ENCODE measurements around the gene USP34.

DNA sequence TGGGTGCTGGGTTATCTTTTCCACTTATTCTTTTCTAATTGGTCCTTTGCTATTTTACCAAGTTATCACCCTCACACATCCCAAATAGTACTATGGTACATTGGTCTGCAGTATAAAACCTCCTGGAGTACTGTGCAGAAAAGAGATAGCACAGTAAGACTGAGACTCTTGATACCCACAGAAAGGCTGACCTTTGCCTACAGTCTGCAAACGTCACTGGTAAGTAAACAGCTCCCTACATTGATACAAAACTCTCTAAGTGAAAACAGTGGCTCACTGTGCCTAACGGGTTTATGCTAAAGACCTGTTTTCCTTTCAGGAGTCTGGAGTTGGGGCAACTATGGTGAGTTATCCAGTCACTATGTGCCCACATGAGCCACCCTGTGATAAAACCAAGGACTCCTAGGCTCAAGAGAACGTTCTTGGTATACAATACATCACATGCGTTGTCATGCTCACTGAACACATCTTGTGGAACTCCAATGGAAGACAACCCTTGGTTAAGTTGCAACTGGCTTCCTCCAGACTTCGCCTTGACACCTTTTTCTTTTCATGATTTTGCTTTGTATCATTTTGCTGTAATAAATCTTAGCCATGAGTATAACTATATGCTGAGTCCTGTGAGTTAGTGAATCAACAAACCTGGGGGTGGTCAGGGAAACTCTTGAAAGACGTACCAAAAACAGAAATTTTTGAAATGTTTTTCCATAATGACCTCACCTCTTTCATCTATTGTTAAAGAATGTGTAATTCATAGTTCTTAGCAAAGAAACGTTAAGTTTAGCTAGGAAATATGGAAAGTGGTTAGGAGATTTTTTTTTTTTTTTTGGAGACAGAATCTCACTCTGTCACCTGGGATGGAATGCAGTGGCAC lies 204.0 kb downstream of the USP34 start:
- TF ChIP-seq YY1 (IDR thresholded peaks at IDR 0.05) (no peak), CTCF (IDR thresholded peaks at IDR 0.05; ENCODE audit: low read depth, low read length, missing input control) (no peak), RAD21 (IDR thresholded peaks at IDR 0.05) (peak in 1 of 2 donors; percentile 6), FOXA1 (IDR thresholded peaks at IDR 0.05) (peak; percentile 75), GABPA (IDR thresholded peaks at IDR 0.05 in 1 of 2, conservative IDR thresholded peaks at IDR 0.05 in 1 of 2) (no peak), MAX (IDR thresholded peaks at IDR 0.05) (no peak), EGR1 (IDR thresholded peaks at IDR 0.05; ENCODE audit: low read depth in 2 of 2) (no peak), TAF1 (conservative IDR thresholded peaks at IDR 0.05) (no peak)
- TF ChIP-seq, protein P1, sequence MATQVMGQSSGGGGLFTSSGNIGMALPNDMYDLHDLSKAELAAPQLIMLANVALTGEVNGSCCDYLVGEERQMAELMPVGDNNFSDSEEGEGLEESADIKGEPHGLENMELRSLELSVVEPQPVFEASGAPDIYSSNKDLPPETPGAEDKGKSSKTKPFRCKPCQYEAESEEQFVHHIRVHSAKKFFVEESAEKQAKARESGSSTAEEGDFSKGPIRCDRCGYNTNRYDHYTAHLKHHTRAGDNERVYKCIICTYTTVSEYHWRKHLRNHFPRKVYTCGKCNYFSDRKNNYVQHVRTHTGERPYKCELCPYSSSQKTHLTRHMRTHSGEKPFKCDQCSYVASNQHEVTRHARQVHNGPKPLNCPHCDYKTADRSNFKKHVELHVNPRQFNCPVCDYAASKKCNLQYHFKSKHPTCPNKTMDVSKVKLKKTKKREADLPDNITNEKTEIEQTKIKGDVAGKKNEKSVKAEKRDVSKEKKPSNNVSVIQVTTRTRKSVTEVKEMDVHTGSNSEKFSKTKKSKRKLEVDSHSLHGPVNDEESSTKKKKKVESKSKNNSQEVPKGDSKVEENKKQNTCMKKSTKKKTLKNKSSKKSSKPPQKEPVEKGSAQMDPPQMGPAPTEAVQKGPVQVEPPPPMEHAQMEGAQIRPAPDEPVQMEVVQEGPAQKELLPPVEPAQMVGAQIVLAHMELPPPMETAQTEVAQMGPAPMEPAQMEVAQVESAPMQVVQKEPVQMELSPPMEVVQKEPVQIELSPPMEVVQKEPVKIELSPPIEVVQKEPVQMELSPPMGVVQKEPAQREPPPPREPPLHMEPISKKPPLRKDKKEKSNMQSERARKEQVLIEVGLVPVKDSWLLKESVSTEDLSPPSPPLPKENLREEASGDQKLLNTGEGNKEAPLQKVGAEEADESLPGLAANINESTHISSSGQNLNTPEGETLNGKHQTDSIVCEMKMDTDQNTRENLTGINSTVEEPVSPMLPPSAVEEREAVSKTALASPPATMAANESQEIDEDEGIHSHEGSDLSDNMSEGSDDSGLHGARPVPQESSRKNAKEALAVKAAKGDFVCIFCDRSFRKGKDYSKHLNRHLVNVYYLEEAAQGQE (IDR thresholded peaks at IDR 0.05): peak; percentile 33

All from liver (tissue), 3 donors.